A549 treated with AZD9567 at 1 μM for 4 hours (cell line): ENCODE measurements around the gene BCLAF3. TPM values are rescaled to one million over a fixed set of nuclear protein-coding genes. Genes with fewer than 3 reads are reported as not detected.

Experiments used
- total RNA-seq: library from RNA; stranded (reverse); fragments of 200-300 nt; extraction: Qiagen RNA extraction; gene quantifications from 5 replicates; pipeline ENCODE4 v1.2.3, GENCODE V29; 2022; ENCODE audit not compliant: insufficient read depth

BCLAF3 gene
- total RNA-seq = 2.3 to 4.2 TPM (median 4.1 TPM) in 5 replicates

GRCh38 chrX:19990556-19991349, at the start of gene BCLAF3:
TSS of gene BCLAF3 (minus strand) at chrX:19991061. CDS start at chrX:19970264, 20,797 bp downstream.

Other genes starting within 250 kb of the BCLAF3 start
- gene SH3KBP1, start 103.5 kb downstream of the BCLAF3 start, total RNA-seq = 55.8 to 65.5 TPM (median 58.4 TPM) in 5 replicates
- gene MAP7D2, start 125.8 kb upstream of the BCLAF3 start, total RNA-seq = 5.4 to 9.4 TPM (median 5.6 TPM) in 5 replicates
- 93.0 to 157 TPM (median 116 TPM) in 5 replicates for gene EIF1AX, start 150.8 kb upstream of the BCLAF3 start, total RNA-seq